Measurements from ENCODE around the gene DTNBP1.

DTNBP1 gene

DNA sequence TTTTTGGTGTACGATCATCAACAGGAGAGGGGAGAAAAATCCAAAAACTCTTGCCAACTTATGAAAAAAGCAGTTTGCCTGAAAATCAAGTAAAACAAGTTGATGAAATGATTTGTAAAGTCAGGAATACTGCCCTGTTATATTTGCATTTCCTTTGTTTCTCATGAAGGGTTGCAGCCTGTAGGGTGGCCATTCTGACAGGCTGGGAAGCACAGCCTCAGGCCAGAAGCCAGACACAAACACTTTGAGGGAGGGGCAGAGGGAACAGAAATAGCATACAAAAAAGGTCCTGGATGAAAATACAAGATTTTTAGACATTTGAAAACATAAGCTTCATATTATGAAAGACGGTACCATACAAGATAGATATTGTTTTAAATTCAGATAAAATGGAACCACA lies 109.8 kb downstream of the DTNBP1 start:
- TF ChIP-seq, protein P1, sequence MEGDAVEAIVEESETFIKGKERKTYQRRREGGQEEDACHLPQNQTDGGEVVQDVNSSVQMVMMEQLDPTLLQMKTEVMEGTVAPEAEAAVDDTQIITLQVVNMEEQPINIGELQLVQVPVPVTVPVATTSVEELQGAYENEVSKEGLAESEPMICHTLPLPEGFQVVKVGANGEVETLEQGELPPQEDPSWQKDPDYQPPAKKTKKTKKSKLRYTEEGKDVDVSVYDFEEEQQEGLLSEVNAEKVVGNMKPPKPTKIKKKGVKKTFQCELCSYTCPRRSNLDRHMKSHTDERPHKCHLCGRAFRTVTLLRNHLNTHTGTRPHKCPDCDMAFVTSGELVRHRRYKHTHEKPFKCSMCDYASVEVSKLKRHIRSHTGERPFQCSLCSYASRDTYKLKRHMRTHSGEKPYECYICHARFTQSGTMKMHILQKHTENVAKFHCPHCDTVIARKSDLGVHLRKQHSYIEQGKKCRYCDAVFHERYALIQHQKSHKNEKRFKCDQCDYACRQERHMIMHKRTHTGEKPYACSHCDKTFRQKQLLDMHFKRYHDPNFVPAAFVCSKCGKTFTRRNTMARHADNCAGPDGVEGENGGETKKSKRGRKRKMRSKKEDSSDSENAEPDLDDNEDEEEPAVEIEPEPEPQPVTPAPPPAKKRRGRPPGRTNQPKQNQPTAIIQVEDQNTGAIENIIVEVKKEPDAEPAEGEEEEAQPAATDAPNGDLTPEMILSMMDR (conservative IDR thresholded peaks at IDR 0.05) = no peak
- no peak overlapping the region for H3K27ac ChIP-seq

- H3K27ac ChIP-seq = no peak overlapping the region
- TF ChIP-seq ZFX (IDR thresholded peaks at IDR 0.05) = no peak
- TF ChIP-seq, protein P1 (conservative IDR thresholded peaks at IDR 0.05) = no peak
Observed at GRCh38 chr6:15551798-15552197, 111.0 kb downstream of the DTNBP1 start.

- no peak for TF ChIP-seq ZFX (IDR thresholded peaks at IDR 0.05)
- TF ChIP-seq, protein P1 (conservative IDR thresholded peaks at IDR 0.05) = no peak
- no peak overlapping the region for H3K27ac ChIP-seq
Observed at GRCh38 chr6:15551262-15551661, 111.6 kb downstream of the DTNBP1 start.

GRCh38 chr6:15550546-15551123 lies 112.2 kb downstream of the DTNBP1 start:
- TF ChIP-seq, protein P1 (conservative IDR thresholded peaks at IDR 0.05) = no peak
- TF ChIP-seq ZFX (IDR thresholded peaks at IDR 0.05) = no peak
- no peak overlapping the region for H3K27ac ChIP-seq

DNA sequence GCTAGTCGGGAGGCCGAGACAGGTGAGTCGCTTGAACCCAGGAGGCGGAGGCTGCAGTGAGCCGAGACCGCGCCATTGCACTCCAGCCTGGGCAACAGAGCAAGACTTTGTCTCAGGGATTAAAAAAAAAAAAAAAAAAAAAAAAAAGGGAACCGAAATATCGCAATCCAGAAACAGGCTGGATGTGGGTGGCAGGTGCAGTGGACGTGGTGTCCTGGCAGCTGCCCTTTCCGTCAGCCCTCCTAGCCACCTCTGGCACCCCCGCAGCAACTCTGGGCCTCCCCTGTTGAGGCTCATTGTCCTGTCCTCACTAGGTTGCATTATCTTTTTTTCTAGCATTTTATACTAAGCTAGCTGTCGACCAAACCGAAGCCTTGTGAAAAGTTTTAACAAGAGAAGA lies 113.5 kb downstream of the DTNBP1 start:
- no peak overlapping the region for H3K27ac ChIP-seq

GRCh38 chr6:15547400-15547799 lies 115.4 kb downstream of the DTNBP1 start:
- no peak overlapping the region for H3K27ac ChIP-seq
- TF ChIP-seq, protein P1 (conservative IDR thresholded peaks at IDR 0.05) = no peak
- no peak for TF ChIP-seq ZFX (IDR thresholded peaks at IDR 0.05)

More for the DNA sequence above, 113.5 kb downstream of the DTNBP1 start:
- no peak for TF ChIP-seq ZFX (IDR thresholded peaks at IDR 0.05)
- TF ChIP-seq, protein P1 (conservative IDR thresholded peaks at IDR 0.05) = no peak

DNA sequence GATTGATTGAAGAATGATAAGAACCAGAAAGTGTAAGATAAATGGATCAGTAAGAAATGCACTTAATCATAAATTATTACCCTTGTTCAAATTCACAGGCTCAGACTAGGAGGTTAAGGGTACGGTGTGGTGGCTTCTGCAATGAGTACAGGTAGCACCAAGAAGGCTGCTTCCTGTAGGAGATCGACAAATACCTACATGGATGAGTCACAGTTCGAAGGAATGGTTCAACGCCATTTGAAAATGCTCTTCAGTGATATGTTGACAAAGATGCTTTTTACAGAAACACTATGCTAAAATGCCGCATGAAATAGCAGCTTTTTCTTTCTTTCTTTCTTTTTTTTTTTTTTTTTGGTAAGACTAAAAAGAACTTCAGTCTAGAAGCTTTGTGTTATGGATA lies 116.2 kb downstream of the DTNBP1 start:
- H3K27ac ChIP-seq = no peak overlapping the region

More for the DNA sequence above, 116.2 kb downstream of the DTNBP1 start:
- TF ChIP-seq, protein P1 (conservative IDR thresholded peaks at IDR 0.05) = no peak
- no peak for TF ChIP-seq ZFX (IDR thresholded peaks at IDR 0.05)
